Measurements from ENCODE around the gene PIP4K2A.
"Not testable (repeated sequence)": the region's sequence is repeated elsewhere in the genome, so short reads cannot be mapped to it uniquely, and the experiment has no call there.

The PIP4K2A gene

DNA sequence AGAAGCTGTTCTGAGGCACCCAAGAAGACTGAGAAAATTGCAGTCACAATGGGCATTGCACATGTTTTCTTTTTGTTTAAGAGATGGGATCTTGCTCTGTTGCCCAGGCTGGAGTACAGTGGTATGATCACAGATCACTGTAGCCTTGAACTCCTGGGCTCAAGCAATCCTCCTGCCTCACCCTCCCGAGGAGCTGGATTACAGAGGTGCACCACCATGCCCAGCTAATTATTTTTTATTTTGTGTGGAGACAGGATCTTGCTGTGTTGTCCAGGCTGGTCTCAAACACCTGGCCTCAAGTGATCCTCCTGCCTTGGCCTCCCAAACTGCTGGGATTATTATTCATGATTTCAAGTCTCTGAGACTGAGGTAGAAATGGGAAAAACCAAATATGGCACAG is 168.7 kb downstream of the PIP4K2A start:
- no peak for DNase-seq

DNA sequence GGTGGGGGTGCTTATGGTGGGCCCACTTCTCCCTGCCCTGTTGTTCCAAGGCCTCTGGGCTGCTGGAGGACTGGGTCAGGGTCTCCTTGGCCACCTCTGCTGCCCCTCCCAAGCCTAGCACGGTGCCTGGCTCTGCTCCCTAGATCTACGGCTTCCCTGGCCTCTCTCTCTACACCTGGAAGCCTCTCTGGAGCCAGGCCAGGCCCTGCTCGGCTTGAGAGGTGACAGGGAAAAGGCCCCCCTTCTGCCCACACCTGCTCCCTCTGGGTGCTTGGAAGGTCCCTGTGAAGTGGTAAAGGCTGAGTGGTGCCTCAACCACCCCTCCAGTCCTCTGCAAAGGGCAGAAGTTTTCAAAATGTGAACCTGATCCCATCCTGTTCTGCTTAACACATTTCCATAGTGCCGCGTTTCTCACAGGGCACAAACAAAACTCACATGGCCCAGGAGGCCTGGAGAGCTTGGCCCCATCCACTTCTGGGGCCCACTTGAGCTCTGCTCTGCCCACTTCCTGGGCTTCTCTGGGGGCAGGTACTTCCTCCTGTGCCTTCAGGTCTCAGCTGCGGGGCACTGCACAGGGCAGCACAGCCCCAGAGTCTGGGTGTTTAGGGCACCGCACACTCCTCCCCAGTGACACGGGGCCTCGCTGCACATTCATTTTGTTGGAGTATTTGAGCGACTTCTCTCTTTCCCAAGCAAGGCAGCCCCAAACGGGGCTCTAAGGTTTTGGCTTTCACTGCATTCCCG is 169.9 kb downstream of the PIP4K2A start:
- no peak for DNase-seq

- DNase-seq = no peak
Observed at GRCh38 chr10:22542773-22543172, 171.6 kb downstream of the PIP4K2A start.

GRCh38 chr10:22541900-22542299 is 172.5 kb downstream of the PIP4K2A start:
- DNase-seq = no peak

GRCh38 chr10:22539579-22540298 is 174.6 kb downstream of the PIP4K2A start:
- no peak for DNase-seq

DNA sequence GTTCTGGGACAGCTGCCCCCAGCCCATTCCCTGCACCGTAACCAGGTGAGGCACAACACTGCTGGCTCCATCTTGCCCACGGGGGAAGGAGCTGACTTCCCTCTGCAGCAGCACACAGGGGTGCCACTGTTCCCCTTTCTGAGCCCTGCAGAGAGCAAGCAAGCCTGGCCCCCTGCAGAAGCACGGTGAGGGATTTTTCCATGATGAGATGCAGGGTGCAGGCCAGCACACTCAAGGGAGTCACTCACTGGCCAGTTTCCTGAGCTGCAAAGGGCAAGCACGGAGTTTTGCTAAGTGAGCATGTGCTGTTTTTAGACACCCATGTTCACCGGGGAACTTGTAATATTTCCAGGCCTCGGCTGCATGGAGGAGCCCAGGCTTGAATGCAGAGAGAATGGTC is 176.6 kb downstream of the PIP4K2A start:
- no peak for DNase-seq

DNA sequence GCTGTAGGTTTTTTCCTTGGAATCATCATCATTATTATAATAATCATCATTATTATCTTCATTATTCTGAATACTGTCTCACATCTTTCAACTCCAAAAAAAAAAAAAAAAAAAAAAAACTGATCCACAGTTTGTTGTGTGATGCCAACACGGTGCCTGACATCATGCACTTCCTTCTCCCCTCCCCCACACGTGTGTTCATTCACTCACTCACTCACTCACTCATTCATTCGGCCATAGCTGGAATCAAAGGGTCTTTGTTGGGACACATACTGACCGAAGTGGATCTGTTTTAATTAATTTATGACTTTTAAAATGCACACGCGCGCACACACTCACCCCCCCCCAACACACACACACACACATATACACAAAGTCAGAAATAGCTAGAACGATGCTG is 177.8 kb downstream of the PIP4K2A start:
- DNase-seq = no peak

- DNase-seq = no peak
Observed at GRCh38 chr10:22534849-22535604, 179.4 kb downstream of the PIP4K2A start.

- DNase-seq = no peak
Observed at GRCh38 chr10:22531441-22531840, 182.9 kb downstream of the PIP4K2A start.

DNA sequence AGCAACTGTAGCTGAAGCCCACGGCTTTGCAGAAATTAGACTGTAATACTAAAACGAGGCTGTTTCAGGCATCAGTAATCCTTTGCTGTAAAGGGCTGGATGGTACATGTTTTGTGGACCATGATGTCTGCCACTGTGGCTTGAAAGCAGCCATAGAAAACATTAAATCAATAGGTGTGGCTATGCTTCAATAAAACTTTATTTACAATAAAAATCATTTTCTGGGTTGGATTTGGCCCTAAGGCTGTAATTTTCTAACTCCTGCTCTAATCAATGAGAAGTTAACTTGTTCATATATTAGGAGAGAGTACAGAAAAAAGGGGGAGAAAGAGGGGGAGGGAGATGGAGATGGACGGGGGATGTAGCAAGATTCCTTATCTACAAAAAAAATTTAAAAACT is 183.4 kb downstream of the PIP4K2A start:
- no peak for DNase-seq

DNA sequence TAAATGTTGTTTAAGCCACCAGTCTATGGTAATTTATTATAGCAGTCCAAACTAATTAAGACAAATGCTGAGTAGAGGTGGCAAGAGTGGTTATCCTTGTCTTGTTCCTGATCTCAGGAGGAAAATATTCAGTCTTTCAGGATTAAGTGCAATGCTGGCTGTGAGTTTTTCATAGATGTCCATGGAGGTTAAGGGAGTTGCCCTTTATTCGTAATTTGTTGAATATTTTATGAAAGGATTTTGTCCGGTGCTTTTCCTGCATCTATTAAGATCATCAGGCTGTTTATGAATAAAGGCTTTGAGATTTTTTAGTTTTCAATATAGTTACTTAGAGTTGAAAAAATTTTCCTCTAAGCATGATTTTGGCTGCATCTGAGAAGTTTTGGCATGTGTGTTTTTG is 186.9 kb downstream of the PIP4K2A start:
- no peak for DNase-seq

GRCh38 chr10:22524333-22524732 is 190.0 kb downstream of the PIP4K2A start:
- not testable (repeated sequence) for DNase-seq

- DNase-seq = not testable (repeated sequence)
Observed at GRCh38 chr10:22520645-22521044, 193.7 kb downstream of the PIP4K2A start.

GRCh38 chr10:22518167-22518724 is 196.1 kb downstream of the PIP4K2A start:
- DNase-seq = no peak

DNA sequence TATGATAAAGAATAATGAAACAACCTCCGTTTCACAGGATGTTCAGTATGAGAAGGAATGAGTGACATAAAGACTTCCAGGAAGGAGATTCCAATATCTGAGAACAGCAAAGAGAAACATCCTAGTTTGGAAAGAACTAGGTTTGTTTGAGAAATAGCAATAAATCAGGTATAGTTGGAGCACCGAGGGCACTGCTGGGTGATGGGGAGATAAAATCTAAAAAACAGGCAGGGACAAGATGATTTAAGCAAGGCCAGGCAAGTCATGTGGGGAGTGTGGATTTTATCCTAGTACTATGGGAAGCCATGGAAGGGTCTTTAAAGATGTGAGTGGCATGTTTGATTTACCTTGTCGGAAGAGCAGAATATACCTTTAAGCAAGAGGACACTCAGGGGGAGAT is 199.4 kb downstream of the PIP4K2A start:
- no peak for DNase-seq

GRCh38 chr10:22514414-22514758 is 200.0 kb downstream of the PIP4K2A start:
- DNase-seq = not testable (repeated sequence)

GRCh38 chr10:22513483-22514413 is 200.6 kb downstream of the PIP4K2A start:
- not testable (repeated sequence) for DNase-seq

GRCh38 chr10:22512015-22512414 is 202.4 kb downstream of the PIP4K2A start:
- not testable (repeated sequence) for DNase-seq

- not testable (repeated sequence) for DNase-seq
Observed at GRCh38 chr10:22508214-22508613, 206.2 kb downstream of the PIP4K2A start.

GRCh38 chr10:22505911-22506685 is 208.3 kb downstream of the PIP4K2A start:
- DNase-seq = no peak

- DNase-seq = no peak
Observed at GRCh38 chr10:22504766-22505165, 209.6 kb downstream of the PIP4K2A start.

Data from fibroblast of skin of right biceps (primary cell).